22Rv1 (cell line): ENCODE measurements around the gene COMMD3.
A peak's percentile ranks its signal among the peaks of the same experiment; 100 is the strongest.

Source experiments
- H3K27ac ChIP-seq: fragments of 450-650 bp; 2 replicates; pipeline ENCODE4 v1.5.1; 2017
- CTCF ChIP-seq: fragments of 450-650 bp; IDR thresholded peaks from 2 replicates; pipeline ENCODE4 v1.5.1; 2017; ENCODE audit warnings: mild to moderate bottlenecking
- ZFX ChIP-seq: fragments of 450-650 bp; IDR thresholded peaks from 2 replicates; pipeline ENCODE4 v1.6.1; 2017; ENCODE audit warnings: antibody characterized with exemption, borderline replicate concordance

Gene COMMD3

GRCh38 chr10:22314852-22315251 lies 1.3 kb upstream of the COMMD3 start:
- H3K27ac ChIP-seq: no peak overlapping the region
- TF ChIP-seq CTCF (no peak), ZFX (no peak)

GRCh38 chr10:22315455-22316285 lies 518 bp upstream of the COMMD3 start:
- peak overlapping the region; percentile 91 for H3K27ac ChIP-seq
- no peak for TF ChIP-seq CTCF
- TF ChIP-seq ZFX: no peak

GRCh38 chr10:22317076-22317370 lies 835 bp downstream of the COMMD3 start:
- no peak for TF ChIP-seq CTCF
- peak overlapping the region; percentile 91 for H3K27ac ChIP-seq

- no peak overlapping the region; the same call in 1 of the 2 replicates for H3K27ac ChIP-seq
- TF ChIP-seq ZFX: no peak
- no peak for TF ChIP-seq CTCF
Observed at GRCh38 chr10:22317771-22318565, 1.8 kb downstream of the COMMD3 start.

- TF ChIP-seq ZFX: no peak
- no peak for TF ChIP-seq CTCF
- H3K27ac ChIP-seq: no peak overlapping the region
Observed at GRCh38 chr10:22318772-22319171, 2.6 kb downstream of the COMMD3 start.

GRCh38 chr10:22319547-22319979 lies 3.4 kb downstream of the COMMD3 start:
- TF ChIP-seq ZFX (no peak), CTCF (no peak)
- H3K27ac ChIP-seq: no peak overlapping the region; the same call in 1 of the 2 replicates
